H1 (cell line): ENCODE results near the gene GNAL. TPM values are rescaled to one million over a fixed set of nuclear protein-coding genes. Genes with fewer than 3 reads are reported as not detected.

Experiments
- CTCF ChIA-PET: fragments of 300-600 bp; sonication (Branson Sonifier 250); formaldehyde crosslinking; loops from one replicate; lab custom pipeline; 2021; ENCODE audit not compliant: partially characterized antibody; lab: Charles Lee
- POLR2A ChIA-PET: fragments of 300-600 bp; sonication (Branson Sonifier 250); formaldehyde crosslinking; loops from one replicate; lab custom pipeline; 2021; ENCODE audit warnings: inconsistent platforms; ENCODE audit not compliant: partially characterized antibody; lab: Charles Lee
- DNase-seq, 2 experiments: peaks; one replicate each; pipeline versions ENCODE4 v3.0.0 to v3.0.0-alpha.2; 2010 to 2022; ENCODE audit warnings: low spot score in 2 of 2, low read depth in 1 of 2, mixed read lengths in 1 of 2
- FAIRE-seq: peaks from 2 replicates; lab custom pipeline; 2011; peaks lifted over from hg19 to GRCh38; lab: Jason Lieb, UNC
- H2AFZ ChIP-seq: 2 replicates; pipeline ENCODE4 v1.8.1; 2012; ENCODE audit warnings: low read length, inconsistent platforms
- H2AK5ac ChIP-seq: 2 replicates; pipeline ENCODE4 v1.6.1; 2013; ENCODE audit warnings: low read depth, low read length
- H2BK120ac ChIP-seq: replicated peaks from 2 replicates; pipeline ENCODE3; 2013; ENCODE audit warnings: low read depth, low read length, inconsistent platforms
- H2BK12ac ChIP-seq: 2 replicates; pipeline ENCODE4 v1.6.1; 2013; ENCODE audit warnings: low read depth, low read length
- H2BK15ac ChIP-seq: 2 replicates; pipeline ENCODE4 v1.6.1; 2013; ENCODE audit warnings: low read length
- H2BK20ac ChIP-seq: 2 replicates; pipeline ENCODE4 v1.6.1; 2013; ENCODE audit warnings: low read length
- H2BK5ac ChIP-seq: 2 replicates; pipeline ENCODE4 v1.6.1; 2013; ENCODE audit warnings: low read depth, low read length
- H3K14ac ChIP-seq: 2 replicates; pipeline ENCODE4 v1.6.1; 2013; ENCODE audit warnings: inconsistent platforms; ENCODE audit not compliant: insufficient read length
- H3K18ac ChIP-seq: 2 replicates; pipeline ENCODE4 v1.6.1; 2013; ENCODE audit warnings: low read length; ENCODE audit errors: extremely low read depth
- H3K23ac ChIP-seq: 2 replicates; pipeline ENCODE4 v1.6.1; 2013; ENCODE audit warnings: inconsistent platforms; ENCODE audit not compliant: insufficient read length
- H3K23me2 ChIP-seq: 2 replicates; pipeline ENCODE4 v1.6.1; 2013; ENCODE audit warnings: low read depth, low read length
- H3K27ac ChIP-seq: 2 replicates; pipeline ENCODE4 v1.6.1; 2011; ENCODE audit warnings: low read depth, low read length, inconsistent platforms
- H3K27me3 ChIP-seq, 4 experiments: replicated peaks in 1 of 4; 1 replicate in 1 of 4; 2 replicates in 3 of 4; pipeline versions ENCODE4 v1.6.1 to v1.8.1; 2011 to 2013; ENCODE audit warnings: low read length in 3 of 4, mild to moderate bottlenecking in 3 of 4, inconsistent platforms in 2 of 4, mixed read lengths in 2 of 4, moderate library complexity in 1 of 4; ENCODE audit not compliant: control insufficient read depth in 3 of 4, insufficient read depth in 3 of 4; ENCODE audit errors: extremely low read depth in 1 of 4
- H3K36me3 ChIP-seq, 4 experiments: 2 replicates each; pipeline versions ENCODE4 v1.6.1 to v1.8.1; 2011 to 2013; ENCODE audit warnings: mild to moderate bottlenecking in 4 of 4, low read length in 3 of 4, moderate library complexity in 2 of 4, control low read depth in 1 of 4, inconsistent platforms in 1 of 4; ENCODE audit not compliant: insufficient read depth in 4 of 4, control insufficient read depth in 2 of 4
- H3K4ac ChIP-seq: replicated peaks from 2 replicates; pipeline ENCODE3; 2013; ENCODE audit warnings: low read length, low read depth, mixed read lengths, inconsistent platforms; ENCODE audit not compliant: insufficient read length
- H3K4me1 ChIP-seq, 4 experiments: replicated peaks in 1 of 4; 1 replicate in 1 of 4; 2 replicates in 3 of 4; pipeline versions ENCODE4 v1.6.1 to v1.8.1; 2011 to 2013; ENCODE audit warnings: low read length in 3 of 4, inconsistent platforms in 2 of 4, mixed read lengths in 1 of 4; ENCODE audit not compliant: insufficient read depth in 4 of 4, control insufficient read depth in 3 of 4
- H3K4me2 ChIP-seq, 2 experiments: 2 replicates each; pipeline versions ENCODE4 v1.6.1 to v1.8.1; 2011 to 2013; ENCODE audit warnings: low read depth in 2 of 2, low read length in 2 of 2, control low read depth in 1 of 2, inconsistent platforms in 1 of 2, mild to moderate bottlenecking in 1 of 2; ENCODE audit not compliant: insufficient read depth in 1 of 2
- H3K4me3 ChIP-seq, 4 experiments: fragments of 200-600, 300-600 bp in 1 of 4; sonication (generic), shearing (Covaris generic), sonication (Bioruptor Twin) in 1 of 4; 2 replicates each; pipeline versions ENCODE4 v1.5.1 to v1.8.1; 2011 to 2016; ENCODE audit warnings: low read length in 4 of 4, low read depth in 3 of 4, control low read depth in 2 of 4, inconsistent platforms in 2 of 4, mild to moderate bottlenecking in 2 of 4, mixed read lengths in 1 of 4, moderate library complexity in 1 of 4; ENCODE audit not compliant: insufficient read depth in 2 of 4; ENCODE audit errors: extremely low read depth in 1 of 4
- H3K56ac ChIP-seq: replicated peaks from 2 replicates; pipeline ENCODE3; 2013; ENCODE audit warnings: low read depth, mild to moderate bottlenecking, mixed read lengths, low read length, inconsistent platforms; ENCODE audit not compliant: insufficient read length
- H3K79me1 ChIP-seq: 2 replicates; pipeline ENCODE4 v1.6.1; 2013; ENCODE audit warnings: low read depth, low read length, control low read depth
- H3K79me2 ChIP-seq, 2 experiments: 2 replicates each; pipeline versions ENCODE4 v1.6.1 to v1.8.1; 2012 to 2013; ENCODE audit warnings: low read length in 2 of 2, mild to moderate bottlenecking in 2 of 2, inconsistent platforms in 1 of 2; ENCODE audit not compliant: insufficient read depth in 2 of 2, control insufficient read depth in 1 of 2
- H3K9ac ChIP-seq, 4 experiments: replicated peaks in 1 of 4; 1 replicate in 1 of 4; 2 replicates in 3 of 4; pipeline versions ENCODE4 v1.6.1 to v1.8.1; 2011 to 2013; ENCODE audit warnings: low read depth in 3 of 4, low read length in 3 of 4, control low read depth in 2 of 4, mild to moderate bottlenecking in 2 of 4, moderate library complexity in 2 of 4, inconsistent platforms in 1 of 4; ENCODE audit errors: extremely low read depth in 1 of 4
- H3K9me3 ChIP-seq, 2 experiments: 2 replicates each; pipeline versions ENCODE4 v1.6.1 to v1.8.1; 2012 to 2013; ENCODE audit warnings: mild to moderate bottlenecking in 2 of 2, moderate library complexity in 2 of 2, control low read depth in 1 of 2, inconsistent platforms in 1 of 2, low read depth in 1 of 2, low read length in 1 of 2, mixed read lengths in 1 of 2; ENCODE audit not compliant: insufficient read depth in 2 of 2
- H4K20me1 ChIP-seq, 2 experiments: replicated peaks in 1 of 2; 2 replicates each; pipeline versions ENCODE3 to v1.8.1; 2011 to 2013; ENCODE audit warnings: inconsistent platforms in 2 of 2, low read length in 2 of 2, mild to moderate bottlenecking in 1 of 2; ENCODE audit not compliant: insufficient read depth in 2 of 2, control insufficient read depth in 1 of 2
- H4K5ac ChIP-seq: 2 replicates; pipeline ENCODE4 v1.6.1; 2013; ENCODE audit warnings: low read length, low read depth, mixed read lengths, inconsistent platforms; ENCODE audit not compliant: insufficient read length
- H4K8ac ChIP-seq: 2 replicates; pipeline ENCODE4 v1.8.0; 2013; ENCODE audit warnings: mild to moderate bottlenecking, moderate library complexity, low read length, inconsistent platforms; ENCODE audit not compliant: insufficient read depth; ENCODE audit errors: extremely low read depth
- H4K91ac ChIP-seq: replicated peaks from 2 replicates; pipeline ENCODE3; 2013; ENCODE audit warnings: low read length, mixed read lengths, inconsistent platforms; ENCODE audit not compliant: insufficient read length
- BCL11A ChIP-seq, 2 experiments: IDR thresholded peaks; one replicate each; pipeline ENCODE4 v1.6.1; 2011; ENCODE audit warnings: low read depth in 2 of 2, low read length in 2 of 2, mild to moderate bottlenecking in 2 of 2
- BRCA1 ChIP-seq: IDR thresholded peaks from 2 replicates; pipeline ENCODE4 v1.6.1; 2012; ENCODE audit warnings: low read depth, low read length, improper control_type of control experiment
- CEBPB ChIP-seq: IDR thresholded peaks from 2 replicates; pipeline ENCODE4 v1.6.1; 2012; ENCODE audit warnings: low read depth, low read length
- CREB1 ChIP-seq: IDR thresholded peaks from 2 replicates; pipeline ENCODE4 v1.6.1; 2012; ENCODE audit warnings: inconsistent platforms
- EZH2 ChIP-seq: fragments of 200-600 bp; sonication (generic); IDR thresholded peaks from 2 replicates; pipeline ENCODE4 v1.7.1; 2012; ENCODE audit warnings: low read depth, mild to moderate bottlenecking, moderate library complexity, low read length, inconsistent platforms; ENCODE audit not compliant: severe bottlenecking
- GABPA ChIP-seq: IDR thresholded peaks from 2 replicates; pipeline ENCODE4 v1.6.1; 2011; ENCODE audit warnings: mild to moderate bottlenecking, low read length, moderate library complexity, borderline replicate concordance; ENCODE audit not compliant: insufficient read depth
- KDM5A ChIP-seq: fragments of 200-600 bp; IDR thresholded peaks from 2 replicates; pipeline ENCODE4 v1.7.1; 2012; ENCODE audit warnings: mild to moderate bottlenecking, low read length, inconsistent platforms, mixed read lengths
- NRF1 ChIP-seq: IDR thresholded peaks from 2 replicates; pipeline ENCODE4 v1.6.1; 2011; ENCODE audit warnings: mild to moderate bottlenecking, low read depth, low read length, improper control_type of control experiment
- POLR2A ChIP-seq, 2 experiments: IDR thresholded peaks; 1 replicate in 1 of 2; 2 replicates in 1 of 2; pipeline ENCODE4 v1.6.1; 2011; ENCODE audit warnings: low read depth in 2 of 2, low read length in 2 of 2, mild to moderate bottlenecking in 2 of 2; ENCODE audit errors: control extremely low read depth in 1 of 2
- RAD21 ChIP-seq, 2 experiments: IDR thresholded peaks in 1 of 2; conservative IDR thresholded peaks in 1 of 2; 2 replicates each; pipeline ENCODE4 v1.6.1; 2011; ENCODE audit warnings: low read depth in 2 of 2, low read length in 2 of 2, improper control_type of control experiment in 1 of 2, inconsistent platforms in 1 of 2, mild to moderate bottlenecking in 1 of 2, moderate library complexity in 1 of 2
- RXRA ChIP-seq: IDR thresholded peaks from 2 replicates; pipeline ENCODE4 v1.6.1; 2011; ENCODE audit warnings: low read depth, mild to moderate bottlenecking, low read length, moderate library complexity; ENCODE audit not compliant: insufficient read depth
- SAP30 ChIP-seq: fragments of 300-600 bp; sonication (generic); IDR thresholded peaks from 2 replicates; pipeline ENCODE4 v1.7.1; 2012; ENCODE audit warnings: low read length, moderate library complexity, mild to moderate bottlenecking, inconsistent platforms; ENCODE audit not compliant: insufficient read depth, insufficient replicate concordance
- SIRT6 ChIP-seq: IDR thresholded peaks from one replicate; pipeline ENCODE4 v1.7.1; 2012; ENCODE audit warnings: low read length, inconsistent platforms
- SP1 ChIP-seq: IDR thresholded peaks from 2 replicates; pipeline ENCODE4 v1.6.1; 2011; ENCODE audit warnings: low read depth, low read length
- SP2 ChIP-seq: IDR thresholded peaks from 2 replicates; pipeline ENCODE4 v1.6.1; 2012; ENCODE audit warnings: mild to moderate bottlenecking, low read length, inconsistent platforms
- SRF ChIP-seq: IDR thresholded peaks from 2 replicates; pipeline ENCODE4 v1.6.1; 2011; ENCODE audit warnings: mild to moderate bottlenecking, low read depth, low read length, moderate library complexity
- WGBS, 2 experiments: shearing (Covaris generic) in 1 of 2; methylation state at CpG; one replicate each; pipeline versions ENCODE4 v1.1.6 to v1.1.7; 2013 to 2015; ENCODE audit warnings: low lambda C conversion rate in 2 of 2, mixed read lengths in 2 of 2, inconsistent platforms in 1 of 2, low coverage in 1 of 2, missing lambda C conversion rate in 1 of 2; ENCODE audit not compliant: insufficient replicate concordance in 2 of 2, insufficient coverage in 1 of 2, insufficient read length in 1 of 2; ENCODE audit errors: extremely low coverage in 1 of 2, missing lambda C conversion rate in 1 of 2; 5-methylcytosine and 5-hydroxymethylcytosine counted together
- polyA plus RNA-seq, 7 experiments: library from polyadenylated mRNA; depleted of rRNA in 3 of 7; stranded (reverse) in 5 of 7; unstranded in 2 of 7; fragments of >200 nt in 5 of 7; fragments of 200-250 nt in 2 of 7; gene quantifications; 1 replicate in 5 of 7; 2 replicates in 1 of 7; 4 replicates in 1 of 7; pipeline versions ENCODE4 v1.2.1 to v1.2.3, GENCODE V29; 2011 to 2013; ENCODE audit warnings: missing spikeins in 2 of 7, mixed read lengths in 2 of 7
- total RNA-seq: library from RNA; stranded (reverse); fragmentation: NEBNext Ultra II Directional; extraction: Animal tissue kit (Norgen Biotek cat#: 25700); gene quantifications from 2 replicates; pipeline ENCODE4 v1.2.1, GENCODE V29; 2021

Gene GNAL
- total and polyA plus RNA-seq, 2 of the 8 experiments (the other 6 are each of a cell fraction or from before 2014, with no cell fraction given) = 13.2 to 18.3 TPM

- Histone ChIP-seq H2BK120ac (no peak overlapping the region), H4K91ac (no peak overlapping the region), H3K36me3 (no peaks in the 10 kb centered on the region), H3K27me3 (peaks cover 0 to 2% (median 0%) of the 10 kb centered on the region in 4 experiments; a peak in 2 of 7 replicates), H3K27ac (no peak overlapping the region), H3K79me1 (no peaks in the 10 kb centered on the region), H3K4me3 (no peak overlapping the region), H3K23me2 (no peaks in the 10 kb centered on the region), H3K56ac (no peak overlapping the region), H4K20me1 (no peaks in the 10 kb centered on the region), H2BK5ac (no peak overlapping the region), H3K79me2 (no peaks in the 10 kb centered on the region), H2BK12ac (no peak overlapping the region), H3K4ac (no peak overlapping the region), H3K18ac (no peak overlapping the region), H4K8ac (no peak overlapping the region), H2AK5ac (no peak overlapping the region), H3K23ac (no peak overlapping the region), H3K14ac (no peak overlapping the region), H4K5ac (no peak overlapping the region), H2BK15ac (no peak overlapping the region), H3K4me2 (no peak overlapping the region), H3K9me3 (no peaks in the 10 kb centered on the region), H3K4me1 (no peaks in the 10 kb centered on the region), H3K9ac (no peak overlapping the region), H2AFZ (no peak overlapping the region), H2BK20ac (no peak overlapping the region)
- no peak for TF ChIP-seq BCL11A (IDR thresholded peaks at IDR 0.05; ENCODE audit: low read depth in 2 of 2, low read length in 2 of 2)
- TF ChIP-seq SP1 = no peak
- TF ChIP-seq EZH2 = no peak
- no peak for TF ChIP-seq GABPA
- no peak for TF ChIP-seq RXRA
- no peak for TF ChIP-seq CEBPB
- TF ChIP-seq CREB1 = no peak
- TF ChIP-seq SRF = no peak
- TF ChIP-seq SAP30 = no peak
- TF ChIP-seq POLR2A (IDR thresholded peaks at IDR 0.05; ENCODE audit: control extremely low read depth in 1 of 2, low read depth in 2 of 2, low read length in 2 of 2) = no peak
- TF ChIP-seq BRCA1 = no peak
- no peak for TF ChIP-seq SIRT6
- TF ChIP-seq SP2 = no peak
- TF ChIP-seq KDM5A = no peak
- no peak for TF ChIP-seq RAD21 (IDR thresholded peaks at IDR 0.05 in 1 of 2, conservative IDR thresholded peaks at IDR 0.05 in 1 of 2; ENCODE audit: low read depth in 2 of 2, low read length in 2 of 2)
- no peak for TF ChIP-seq NRF1
- WGBS, 2 experiments = 83% methylated on average over 2 of the region's 2 CpGs; no CpG with 5 or more reads in 1 of the 2 experiments
- ChIA-PET POLR2A (no interaction called here), CTCF (interaction anchor here (1.7 kb wide), 1 partner anchor 32 kb away, joined by 5 read pairs; no protein-coding TSS in a partner anchor)
- FAIRE-seq (no peak), DNase-seq (no peak)
These were observed 6.7 kb downstream of the GNAL start for GRCh38 chr18:11695736-11696135.
